Osteoblast (primary cell): ENCODE measurements around the gene TOMT. TPM values are rescaled to one million over a fixed set of nuclear protein-coding genes. Genes with fewer than 3 reads are reported as not detected.
A peak's percentile ranks its signal among the peaks of the same experiment; 100 is the strongest.
"Not testable (repeated sequence)": the region's sequence is repeated elsewhere in the genome, so short reads cannot be mapped to it uniquely, and the experiment has no call there.

ENCODE experiments used
- DNase-seq: peaks from one replicate; pipeline ENCODE4 v3.0.0; 2011; ENCODE audit warnings: low spot score, mixed read lengths; ENCODE audit not compliant: insufficient read length; ENCODE audit errors: missing footprints
- H2AFZ ChIP-seq: 2 replicates; pipeline ENCODE4 v1.6.0; 2011; ENCODE audit warnings: mild to moderate bottlenecking, low read length
- H3K27ac ChIP-seq: 2 replicates; pipeline ENCODE4 v1.5.1; 2011; ENCODE audit warnings: mild to moderate bottlenecking, low read depth, low read length, moderate library complexity
- H3K27me3 ChIP-seq: 2 replicates; pipeline ENCODE4 v1.6.0; 2012; ENCODE audit warnings: mild to moderate bottlenecking, control low read depth, inconsistent platforms, low read length, moderate library complexity; ENCODE audit not compliant: insufficient read depth
- H3K36me3 ChIP-seq: 2 replicates; pipeline ENCODE4 v1.5.1; 2011; ENCODE audit warnings: mild to moderate bottlenecking, low read length, control low read depth, moderate library complexity; ENCODE audit not compliant: insufficient read depth
- H3K4me1 ChIP-seq: 2 replicates; pipeline ENCODE4 v1.5.1; 2011; ENCODE audit warnings: mild to moderate bottlenecking, low read length, control low read depth, moderate library complexity; ENCODE audit not compliant: insufficient read depth
- H3K4me2 ChIP-seq: 2 replicates; pipeline ENCODE4 v1.6.0; 2011; ENCODE audit warnings: mild to moderate bottlenecking, low read length; ENCODE audit not compliant: insufficient read depth
- H3K4me3 ChIP-seq: fragments of 200-600 bp; sonication (generic); 3 replicates; pipeline ENCODE4 v1.5.1; 2012; ENCODE audit warnings: mild to moderate bottlenecking, low read length, inconsistent platforms; ENCODE audit not compliant: insufficient read depth
- H3K79me2 ChIP-seq: 2 replicates; pipeline ENCODE4 v1.6.0; 2012; ENCODE audit warnings: mild to moderate bottlenecking, low read length, control low read depth, inconsistent platforms; ENCODE audit not compliant: insufficient read depth
- H3K9me3 ChIP-seq: 2 replicates; pipeline ENCODE4 v1.5.1; 2011; ENCODE audit warnings: low read depth, low read length, control low read depth
- H4K20me1 ChIP-seq: 2 replicates; pipeline ENCODE4 v1.6.0; 2012; ENCODE audit warnings: mild to moderate bottlenecking, low read length, control low read depth; ENCODE audit not compliant: insufficient read depth
- CTCF ChIP-seq: IDR thresholded peaks from 2 replicates; pipeline ENCODE4 v1.5.1; 2011; ENCODE audit warnings: mild to moderate bottlenecking, low read depth, low read length, moderate library complexity; ENCODE audit errors: extremely low read depth
- total RNA-seq: library from RNA; depleted of rRNA; stranded (reverse); fragments of >200 nt; gene quantifications from 2 replicates; pipeline ENCODE4 v1.2.3, GENCODE V29; 2012

Gene TOMT
- total RNA-seq, 1 donor, result not detected

GRCh38 chr11:72129381-72129780 lies 23.7 kb downstream of the TOMT start:
- no peaks in the 10 kb centered on the region for H3K27me3 ChIP-seq
- no peaks in the 10 kb centered on the region for H4K20me1 ChIP-seq
- H3K36me3 ChIP-seq, result no peaks in the 10 kb centered on the region
- no peak overlapping the region for H3K27ac ChIP-seq
- TF ChIP-seq CTCF, result no peak
- H2AFZ ChIP-seq, result no peak overlapping the region
- no peak for DNase-seq
- no peak overlapping the region for H3K4me3 ChIP-seq
- no peaks in the 10 kb centered on the region for H3K4me1 ChIP-seq
- H3K79me2 ChIP-seq, result no peaks in the 10 kb centered on the region
- no peak overlapping the region for H3K4me2 ChIP-seq
- peaks cover 2% of the 10 kb centered on the region for H3K9me3 ChIP-seq

GRCh38 chr11:72132646-72133045 lies 26.9 kb downstream of the TOMT start:
- Histone ChIP-seq H3K79me2 (no peaks in the 10 kb centered on the region), H4K20me1 (no peaks in the 10 kb centered on the region), H3K9me3 (peaks cover 2% of the 10 kb centered on the region), H3K4me3 (no peak overlapping the region), H3K4me2 (no peak overlapping the region), H3K27ac (no peak overlapping the region), H3K4me1 (no peaks in the 10 kb centered on the region), H3K36me3 (no peaks in the 10 kb centered on the region), H2AFZ (no peak overlapping the region), H3K27me3 (no peaks in the 10 kb centered on the region)
- no peak for DNase-seq
- no peak for TF ChIP-seq CTCF

DNA sequence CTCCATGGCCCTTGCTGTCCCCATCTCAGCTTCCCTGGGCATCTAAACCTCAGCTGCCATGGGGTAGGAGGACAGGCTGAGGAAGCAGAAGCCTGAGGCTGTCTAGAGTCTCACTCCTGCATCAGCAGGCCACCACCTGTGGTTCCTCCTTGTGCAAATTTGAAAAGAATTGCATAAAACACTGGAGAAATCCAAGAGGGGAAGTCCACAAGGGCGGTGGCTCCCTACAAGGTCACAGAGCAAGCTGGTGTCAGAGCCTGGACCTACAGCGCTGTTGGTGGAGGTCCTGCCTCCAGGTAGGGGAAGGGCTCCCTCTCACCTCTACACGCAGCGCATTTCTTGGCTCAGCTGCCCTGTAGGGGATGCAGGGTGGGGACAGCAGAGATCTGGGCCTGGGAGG lies 29.7 kb downstream of the TOMT start, which contains the start of gene FOLR3:
Gene FOLR3, plus strand, starts transcription at position 253 of the 400 bp plus-strand sequence. CDS start 228 bp downstream, outside the sequence.
- DNase-seq, H3K36me3 ChIP-seq, H4K20me1 ChIP-seq, H3K4me3 ChIP-seq, H3K4me1 ChIP-seq, H3K79me2 ChIP-seq, H3K4me2 ChIP-seq, H3K27me3 ChIP-seq, H3K9me3 ChIP-seq: not testable (repeated sequence)
- Histone ChIP-seq H3K27ac (peak within 1 kb of the TSS; percentile 9), H2AFZ (peak within 1 kb of the TSS; percentile 40)

DNA sequence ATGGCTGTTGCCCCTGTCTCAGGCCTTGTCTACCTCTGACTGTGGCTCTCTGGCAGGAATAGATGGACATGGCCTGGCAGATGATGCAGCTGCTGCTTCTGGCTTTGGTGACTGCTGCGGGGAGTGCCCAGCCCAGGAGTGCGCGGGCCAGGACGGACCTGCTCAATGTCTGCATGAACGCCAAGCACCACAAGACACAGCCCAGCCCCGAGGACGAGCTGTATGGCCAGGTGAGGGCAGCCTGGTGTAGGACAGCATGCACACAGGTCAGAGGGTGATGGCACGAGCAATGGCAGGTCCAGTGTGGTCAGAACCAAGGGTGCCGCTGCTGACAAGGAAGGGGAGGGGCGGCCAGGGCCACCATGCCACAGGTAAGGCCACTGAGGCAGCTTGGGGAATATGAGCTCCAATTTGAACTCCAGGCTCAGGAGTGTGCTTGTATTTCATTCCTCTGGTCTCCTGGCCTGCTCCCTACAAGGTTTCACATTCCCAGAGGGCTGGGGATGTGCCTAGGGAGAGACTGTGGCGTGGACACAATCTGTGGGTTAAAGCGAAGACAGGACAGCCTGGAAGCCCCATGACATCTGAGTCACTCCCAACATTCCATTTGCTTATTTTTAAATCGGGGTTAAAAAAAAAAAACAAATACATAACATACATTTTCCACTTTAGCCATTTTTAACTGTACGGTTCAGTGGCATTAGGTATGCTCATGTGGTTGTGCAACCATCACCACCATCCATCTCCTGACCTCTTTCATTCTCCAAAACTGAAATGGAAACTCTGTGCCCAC lies 30.4 kb downstream of the TOMT start:
- no peaks in the 10 kb centered on the region for H3K79me2 ChIP-seq
- H3K27ac ChIP-seq, result peak overlapping the region; percentile 9
- peaks cover 15% of the 10 kb centered on the region for H3K4me1 ChIP-seq
- H3K36me3 ChIP-seq, result no peaks in the 10 kb centered on the region
- H3K9me3 ChIP-seq, result no peaks in the 10 kb centered on the region
- no peaks in the 10 kb centered on the region for H3K27me3 ChIP-seq
- no peak overlapping the region for H3K4me3 ChIP-seq
- TF ChIP-seq CTCF, result no peak
- H3K4me2 ChIP-seq, result no peak overlapping the region
- peak; percentile 47 for DNase-seq
- H2AFZ ChIP-seq, result peak overlapping the region; percentile 40
- no peaks in the 10 kb centered on the region for H4K20me1 ChIP-seq
